Hepatocyte (in vitro differentiated cells): Measurements from ENCODE around the gene RPTOR. TPM values are rescaled to one million over a fixed set of nuclear protein-coding genes. Genes with fewer than 3 reads are reported as not detected.

Source experiments
- DNase-seq: peaks from one replicate; pipeline ENCODE4 v3.0.0-alpha.2; 2016; ENCODE audit warnings: low spot score
- H2AFZ ChIP-seq: fragments of 200-600 bp; sonication (generic); 2 replicates; pipeline ENCODE4 v1.6.0; 2016; ENCODE audit warnings: antibody characterized with exemption, mild to moderate bottlenecking
- H3K27ac ChIP-seq: fragments of 200-600 bp; sonication (generic); 2 replicates; pipeline ENCODE4 v1.5.1; 2016; ENCODE audit warnings: mild to moderate bottlenecking
- H3K27me3 ChIP-seq: fragments of 200-600 bp; sonication (generic); 2 replicates; pipeline ENCODE4 v1.6.1; 2016
- H3K36me3 ChIP-seq: fragments of 200-600 bp; sonication (generic); replicated peaks from 2 replicates; pipeline ENCODE4 v1.5.1; 2016; ENCODE audit warnings: low read depth; ENCODE audit not compliant: insufficient read depth
- H3K4me1 ChIP-seq: fragments of 200-600 bp; sonication (generic); 2 replicates; pipeline ENCODE4 v1.5.1; 2016; ENCODE audit warnings: mild to moderate bottlenecking, moderate library complexity; ENCODE audit not compliant: insufficient read depth
- H3K4me2 ChIP-seq: fragments of 200-600 bp; sonication (generic); 2 replicates; pipeline ENCODE4 v1.6.0; 2016
- H3K4me3 ChIP-seq: fragments of 200-600 bp; sonication (generic); 2 replicates; pipeline ENCODE4 v1.5.1; 2016; ENCODE audit warnings: mild to moderate bottlenecking
- H3K79me2 ChIP-seq: fragments of 200-600 bp; sonication (generic); 2 replicates; pipeline ENCODE4 v1.6.0; 2017; ENCODE audit warnings: mild to moderate bottlenecking
- H3K9me2 ChIP-seq: fragments of 200-600 bp; sonication (generic); replicated peaks from 2 replicates; pipeline ENCODE4 v1.6.0; 2017; ENCODE audit warnings: mild to moderate bottlenecking; ENCODE audit not compliant: insufficient read depth
- H3K9me3 ChIP-seq: fragments of 200-600 bp; sonication (generic); 2 replicates; pipeline ENCODE4 v1.5.1; 2016; ENCODE audit warnings: low read depth, mild to moderate bottlenecking
- H4K20me1 ChIP-seq: fragments of 200-600 bp; sonication (generic); 2 replicates; pipeline ENCODE4 v1.6.0; 2016; ENCODE audit warnings: mild to moderate bottlenecking; ENCODE audit not compliant: insufficient read depth, poor library complexity, severe bottlenecking
- CTCF ChIP-seq: fragments of 200-600 bp; sonication (generic); IDR thresholded peaks from 2 replicates; pipeline ENCODE4 v1.5.1; 2016; ENCODE audit warnings: antibody characterized with exemption, mild to moderate bottlenecking; ENCODE audit not compliant: poor library complexity
- EZH2 ChIP-seq: fragments of 200-600 bp; sonication (generic); IDR thresholded peaks from 2 replicates; pipeline ENCODE4 v1.6.1; 2016; ENCODE audit warnings: antibody characterized with exemption, mild to moderate bottlenecking, borderline replicate concordance
- EZH2phosphoT487 ChIP-seq: fragments of 200-600 bp; sonication (generic); IDR thresholded peaks from one replicate; pipeline ENCODE4 v1.6.1; 2018; ENCODE audit warnings: antibody characterized with exemption, mild to moderate bottlenecking, low read depth, moderate library complexity; ENCODE audit not compliant: unreplicated experiment, severe bottlenecking
- WGBS: methylation state at CpG from one replicate; pipeline ENCODE4 v1.1.6; 2016; ENCODE audit warnings: low lambda C conversion rate; ENCODE audit errors: missing lambda C conversion rate; 5-methylcytosine and 5-hydroxymethylcytosine counted together
- polyA plus RNA-seq: library from polyadenylated mRNA; unstranded; fragments of >200 nt; fragmentation: Nextera tagmentation; extraction: Ambion mirVana; gene quantifications from 2 replicates; pipeline ENCODE4 v1.2.1, GENCODE V29; 2016
- total RNA-seq: library from RNA; depleted of rRNA; stranded (reverse); fragments of >200 nt; gene quantifications from 2 replicates; pipeline ENCODE4 v1.2.3, GENCODE V29; 2014

Gene RPTOR
- total and polyA plus RNA-seq, 2 experiments from 2014 or later, result 14.1 to 20.6 TPM

- H3K27me3 ChIP-seq, result no peaks in the 10 kb centered on the region
- H3K9me3 ChIP-seq, result no peaks in the 10 kb centered on the region
- no peaks in the 10 kb centered on the region for H3K36me3 ChIP-seq
- no peaks in the 10 kb centered on the region for H4K20me1 ChIP-seq
- no peak for DNase-seq
- H3K9me2 ChIP-seq, result no peaks in the 10 kb centered on the region
- WGBS, result 61% methylated on average over 25 of the region's 28 CpGs
- H3K4me3 ChIP-seq, result no peak overlapping the region
- no peaks in the 10 kb centered on the region for H3K79me2 ChIP-seq
- H3K4me2 ChIP-seq, result no peak overlapping the region
- TF ChIP-seq EZH2 (no peak), EZH2phosphoT487 (no peak)
- peaks cover 10% of the 10 kb centered on the region for H3K4me1 ChIP-seq
- no peak overlapping the region for H2AFZ ChIP-seq
- no peak overlapping the region for H3K27ac ChIP-seq
Observed at GRCh38 chr17:80526116-80526910, 18.3 kb upstream of the RPTOR start.

DNA sequence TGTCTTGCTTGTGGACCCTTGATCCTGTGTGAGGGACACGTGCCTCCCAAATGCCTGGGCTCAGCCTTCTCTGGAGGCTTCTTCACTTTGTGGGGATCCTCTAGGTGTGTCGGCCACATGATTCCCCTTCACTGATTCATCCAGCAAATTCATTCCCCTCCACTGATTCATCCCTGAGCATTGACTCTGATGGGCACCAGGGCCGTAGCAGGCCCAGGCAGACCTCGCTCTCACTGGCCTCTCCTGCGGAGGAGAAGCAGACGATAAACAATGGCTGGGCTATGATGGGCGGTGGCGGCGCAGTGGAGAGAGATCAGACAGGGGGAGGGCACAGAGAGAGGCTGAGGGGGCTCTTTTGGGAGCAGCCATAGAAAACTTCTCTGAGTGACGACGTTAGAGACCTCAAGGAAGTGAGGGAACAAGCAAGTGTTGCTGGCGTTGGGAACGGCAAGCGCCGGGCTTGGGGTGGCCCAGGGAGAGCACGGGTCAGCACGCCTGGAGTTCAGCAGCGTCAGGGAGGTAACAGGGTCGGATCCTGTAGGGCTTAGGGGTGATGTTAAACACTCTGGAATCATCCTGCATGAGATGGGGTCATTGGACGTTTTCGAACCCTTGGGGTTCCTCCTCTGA lies 17.5 kb upstream of the RPTOR start:
- Histone ChIP-seq H3K9me3 (no peaks in the 10 kb centered on the region), H3K27ac (no peak overlapping the region), H3K4me2 (no peak overlapping the region), H3K36me3 (no peaks in the 10 kb centered on the region), H3K27me3 (no peaks in the 10 kb centered on the region), H2AFZ (no peak overlapping the region), H3K4me3 (no peak overlapping the region), H3K9me2 (no peaks in the 10 kb centered on the region), H3K79me2 (no peaks in the 10 kb centered on the region), H4K20me1 (no peaks in the 10 kb centered on the region), H3K4me1 (peaks cover 10% of the 10 kb centered on the region)
- 91% methylated on average over 21 of the region's 21 CpGs for WGBS
- DNase-seq, result no peak
- TF ChIP-seq EZH2 (no peak), EZH2phosphoT487 (no peak), CTCF (no peak)

DNA sequence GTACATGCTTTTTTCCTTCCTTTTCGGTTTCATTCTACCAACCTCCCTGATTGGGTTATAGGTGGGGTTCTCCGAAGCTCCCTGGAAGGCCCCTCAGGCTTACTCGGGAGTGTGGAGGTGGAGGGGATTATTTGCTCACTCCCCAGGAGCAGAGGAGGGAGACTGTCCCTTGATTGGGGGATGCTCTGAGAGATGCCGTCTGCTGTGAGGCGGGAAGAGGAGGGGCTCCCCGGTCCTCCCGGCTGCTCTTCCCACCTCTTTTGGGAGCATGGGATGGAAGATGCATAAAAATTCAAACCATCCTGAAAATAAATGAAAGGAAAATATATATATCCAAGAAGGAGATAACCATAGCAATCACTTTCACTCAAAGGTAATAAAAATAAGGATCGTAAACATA lies 16.1 kb upstream of the RPTOR start:
- DNase-seq, result no peak
- Histone ChIP-seq H3K4me2 (peak overlapping the region; percentile 52), H3K9me2 (no peaks in the 10 kb centered on the region), H2AFZ (no peak overlapping the region), H4K20me1 (no peaks in the 10 kb centered on the region), H3K4me1 (peaks cover 10% of the 10 kb centered on the region), H3K79me2 (no peaks in the 10 kb centered on the region), H3K27me3 (no peaks in the 10 kb centered on the region), H3K36me3 (no peaks in the 10 kb centered on the region), H3K27ac (no peak overlapping the region), H3K9me3 (no peaks in the 10 kb centered on the region), H3K4me3 (no peak overlapping the region)
- TF ChIP-seq EZH2phosphoT487 (no peak), EZH2 (no peak), CTCF (no peak)
- WGBS, result 57% methylated on average over 8 of the region's 8 CpGs
